ENCODE data around the gene AMH. TPM values are rescaled to one million over a fixed set of nuclear protein-coding genes. Genes with fewer than 3 reads are reported as not detected.
A peak's percentile ranks its signal among the peaks of the same experiment; 100 is the strongest.

Gene AMH
- total and polyA plus RNA-seq, 2 of the 4 experiments (the other 2 are of a cell fraction): 0.86 TPM; not detected in 1

DNA sequence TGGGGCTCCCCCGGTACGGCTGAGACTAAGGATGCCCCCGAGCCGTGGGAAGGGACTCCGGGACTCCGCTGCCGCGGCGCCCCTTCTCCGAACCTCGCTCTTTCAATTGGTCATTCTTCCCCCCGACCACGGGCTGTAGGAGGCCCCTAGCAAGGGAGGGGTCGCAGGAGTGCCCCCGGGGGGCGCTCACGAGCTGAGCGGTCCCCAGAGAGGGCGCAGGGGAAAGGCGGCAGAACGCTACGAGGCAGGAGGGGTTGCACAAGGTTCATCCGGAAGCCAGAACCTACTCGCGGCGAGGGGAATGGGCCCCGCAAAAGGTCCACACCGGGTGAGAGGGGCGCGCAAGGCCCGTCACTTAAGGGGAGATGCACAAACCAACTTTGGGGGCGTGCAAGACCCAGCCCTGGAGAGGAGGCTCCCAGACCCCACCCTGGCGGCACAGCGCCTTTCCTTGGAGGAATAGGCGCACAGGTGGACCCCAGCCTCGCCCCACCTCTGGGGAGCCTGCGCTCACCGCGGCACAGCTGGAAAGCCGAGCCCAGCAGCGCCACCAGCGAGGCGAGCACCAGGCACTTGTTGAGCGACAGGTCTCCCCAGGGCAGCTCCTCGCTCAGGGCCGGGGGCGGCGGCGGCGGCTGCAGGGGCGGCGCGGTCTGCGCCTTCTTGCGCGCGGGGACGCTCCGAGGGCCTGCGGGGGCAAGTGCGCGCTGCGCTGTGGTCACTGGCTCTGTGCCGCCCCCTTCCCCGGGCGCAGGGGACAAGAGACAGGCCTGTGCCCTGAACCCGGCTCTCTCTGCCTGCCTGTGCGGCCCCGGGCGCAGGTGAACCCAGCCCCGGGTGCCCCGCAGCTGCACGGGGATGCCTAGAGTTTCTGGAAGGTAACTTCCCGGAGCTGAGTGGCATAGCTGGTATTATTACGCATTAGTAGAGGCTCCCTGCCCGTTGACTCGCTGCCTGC, 4.3 kb downstream of the AMH start:
- ATAC-seq (ENCODE audit: low read depth) (no peak), DNase-seq (no peak)
- peaks cover 36% of the 10 kb centered on the region for H3K27me3 ChIP-seq (ENCODE audit: control insufficient read depth, insufficient read depth, low read length)
- no peak overlapping the region; the same call in 1 of the 2 replicates for H3K4me2 ChIP-seq (ENCODE audit: low read depth, low read length)
- no peaks in the 10 kb centered on the region for H3K9me1 ChIP-seq (ENCODE audit: insufficient read depth, low read length)
- H4K5ac ChIP-seq (ENCODE audit: low read depth, low read length): no peak overlapping the region
- CTCF ChIA-PET: no interaction called here
- H2AFZ ChIP-seq (replicated peaks; ENCODE audit: low read length, poor library complexity): peak overlapping the region; percentile 70
- H3K23ac ChIP-seq (ENCODE audit: low read depth, low read length): no peak overlapping the region
- H3K36me3 ChIP-seq (ENCODE audit: control insufficient read depth, insufficient read depth, low read length): peaks cover 8% of the 10 kb centered on the region; the same call in 1 of the 2 replicates
- dilution Hi-C loops (cut with HindIII; ENCODE audit: low sequenced_read_pairs, unreplicated experiment) (no loop called here), intact Hi-C loops (cut with micrococcal nuclease) (no loop called here), in situ Hi-C loops (cut with MboI; ENCODE audit: low sequenced_read_pairs) (no loop called here)
- no peak overlapping the region for H2BK20ac ChIP-seq (ENCODE audit: low read depth, low read length)
- H3K9me3 ChIP-seq (ENCODE audit: control insufficient read depth, insufficient read depth, low read length): no peaks in the 10 kb centered on the region
- no peak overlapping the region for H3K18ac ChIP-seq (ENCODE audit: low read depth, low read length)
- H3K4me3 ChIP-seq (ENCODE audit: insufficient read depth, low read depth, low read length): no peak overlapping the region; the same call in 1 of the 2 replicates
- H3K4ac ChIP-seq (ENCODE audit: low read depth, low read length): no peak overlapping the region
- H3K9ac ChIP-seq (ENCODE audit: low read depth, low read length): no peak overlapping the region
- peaks cover 4% of the 10 kb centered on the region; the same call in 1 of the 2 replicates for H3K4me1 ChIP-seq (ENCODE audit: control insufficient read depth, insufficient read depth, low read length)
- H4K20me1 ChIP-seq (ENCODE audit: insufficient read depth, low read length): peaks cover 21% of the 10 kb centered on the region
- H3K79me1 ChIP-seq (ENCODE audit: low read depth in 1 of 2, low read length in 2 of 2): no peaks in the 10 kb centered on the region
- H3K56ac ChIP-seq (ENCODE audit: extremely low read depth, insufficient read depth, low read length): no peak overlapping the region
- H2AK9ac ChIP-seq (replicated peaks; ENCODE audit: low read depth, low read length, poor library complexity): peak overlapping the region; percentile 44
- no peak overlapping the region for H4K8ac ChIP-seq (ENCODE audit: low read depth in 2 of 2, low read length in 2 of 2)
- BruUV-seq (replicated peaks): no TSS peak
- no peak for TF ChIP-seq MAZ (IDR thresholded peaks at IDR 0.05; ENCODE audit: borderline replicate concordance, low read depth, low read length)
- TF ChIP-seq, protein P1, sequence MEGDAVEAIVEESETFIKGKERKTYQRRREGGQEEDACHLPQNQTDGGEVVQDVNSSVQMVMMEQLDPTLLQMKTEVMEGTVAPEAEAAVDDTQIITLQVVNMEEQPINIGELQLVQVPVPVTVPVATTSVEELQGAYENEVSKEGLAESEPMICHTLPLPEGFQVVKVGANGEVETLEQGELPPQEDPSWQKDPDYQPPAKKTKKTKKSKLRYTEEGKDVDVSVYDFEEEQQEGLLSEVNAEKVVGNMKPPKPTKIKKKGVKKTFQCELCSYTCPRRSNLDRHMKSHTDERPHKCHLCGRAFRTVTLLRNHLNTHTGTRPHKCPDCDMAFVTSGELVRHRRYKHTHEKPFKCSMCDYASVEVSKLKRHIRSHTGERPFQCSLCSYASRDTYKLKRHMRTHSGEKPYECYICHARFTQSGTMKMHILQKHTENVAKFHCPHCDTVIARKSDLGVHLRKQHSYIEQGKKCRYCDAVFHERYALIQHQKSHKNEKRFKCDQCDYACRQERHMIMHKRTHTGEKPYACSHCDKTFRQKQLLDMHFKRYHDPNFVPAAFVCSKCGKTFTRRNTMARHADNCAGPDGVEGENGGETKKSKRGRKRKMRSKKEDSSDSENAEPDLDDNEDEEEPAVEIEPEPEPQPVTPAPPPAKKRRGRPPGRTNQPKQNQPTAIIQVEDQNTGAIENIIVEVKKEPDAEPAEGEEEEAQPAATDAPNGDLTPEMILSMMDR (conservative IDR thresholded peaks at IDR 0.05; ENCODE audit: low read depth, low read length): 0 out of 2 replicates have a peak, but pooled peaks have one; percentile 19
- H2BK5ac ChIP-seq (ENCODE audit: low read depth, low read length, poor library complexity, severe bottlenecking): no peak overlapping the region
- WGBS, 2 experiments (ENCODE audit: extremely low coverage in 2 of 2, insufficient read length in 1 of 2): 9% methylated on average over 37 of the region's 77 CpGs; no CpG with 5 or more reads in 1 of the 2 experiments
- H2AK5ac ChIP-seq (ENCODE audit: low read depth, low read length): no peak overlapping the region
- H2BK120ac ChIP-seq (ENCODE audit: low read depth, low read length): no peak overlapping the region
- POLR2A ChIA-PET (ENCODE audit: unreplicated experiment): no interaction called here
- no peak overlapping the region for H3K27ac ChIP-seq (ENCODE audit: insufficient read depth, low read length)
- no peak overlapping the region for H2BK15ac ChIP-seq (ENCODE audit: low read depth, low read length)
- H4K91ac ChIP-seq (ENCODE audit: insufficient read depth, low read depth, low read length): no peak overlapping the region
- H3K14ac ChIP-seq (replicated peaks; ENCODE audit: low read depth, low read length): no peak overlapping the region

All from IMR-90 (cell line).